C4-2B (cell line): ENCODE results near the gene ANTXR2.

Experiments
- CTCF ChIP-seq: fragments of 450-650 bp; conservative IDR thresholded peaks from 2 replicates; pipeline ENCODE4 v1.5.1; 2017; ENCODE audit warnings: mild to moderate bottlenecking
- ZFX ChIP-seq: fragments of 450-650 bp; IDR thresholded peaks from 2 replicates; pipeline ENCODE4 v1.6.1; 2017

GRCh38 chr4:79922011-79922410 is 151.0 kb downstream of the ANTXR2 start:
- TF ChIP-seq CTCF (no peak), ZFX (no peak)
